Measurements from ENCODE around the gene ADAMTS6. TPM values are rescaled to one million over a fixed set of nuclear protein-coding genes. Genes with fewer than 3 reads are reported as not detected.

The ADAMTS6 gene
- total RNA-seq, 1 experiment from 2014 or later, result 0.23 TPM

- TF ChIP-seq CTCF (IDR thresholded peaks at IDR 0.05; ENCODE audit: insufficient read depth in 1 of 2, low read depth in 1 of 2, low read length in 1 of 2, severe bottlenecking in 1 of 2, unreplicated experiment in 1 of 2), result no peak
- CTCF ChIA-PET, result no interaction called here
- no peak for DNase-seq
- no peaks in the 10 kb centered on the region for H3K4me1 ChIP-seq
- intact Hi-C loops (cut with micrococcal nuclease; ENCODE audit: unreplicated experiment), result no loop called here
- Mint-ChIP-seq H3K4me3 (ENCODE audit: unreplicated experiment) (no peak overlapping the region), H3K36me3 (ENCODE audit: insufficient read depth, unreplicated experiment) (no peaks in the 10 kb centered on the region), H3K4me1 (ENCODE audit: low read depth, unreplicated experiment) (no peaks in the 10 kb centered on the region), H3K27ac (ENCODE audit: unreplicated experiment) (no peak overlapping the region), H3K27me3 (ENCODE audit: insufficient read depth, unreplicated experiment) (peaks cover 8% of the 10 kb centered on the region), H3K9me3 (ENCODE audit: unreplicated experiment) (no peaks in the 10 kb centered on the region)
- POLR2A ChIA-PET, result no interaction called here
- H3K4me3 ChIP-seq (ENCODE audit: low read depth, low read length), result no peak overlapping the region
- H3K9me3 ChIP-seq, result no peaks in the 10 kb centered on the region
- no peaks in the 10 kb centered on the region for H3K27me3 ChIP-seq (replicated peaks; ENCODE audit: control insufficient read depth, insufficient read depth, low read length)
- BruUV-seq (replicated peaks), result no TSS peak
- H3K36me3 ChIP-seq (ENCODE audit: control insufficient read depth, insufficient read depth, low read length), result no peaks in the 10 kb centered on the region
Observed at GRCh38 chr5:65462139-65462705, 19.5 kb downstream of the ADAMTS6 start.

- Mint-ChIP-seq H3K4me1 (ENCODE audit: low read depth, unreplicated experiment) (no peaks in the 10 kb centered on the region), H3K36me3 (ENCODE audit: insufficient read depth, unreplicated experiment) (no peaks in the 10 kb centered on the region), H3K4me3 (ENCODE audit: unreplicated experiment) (no peak overlapping the region), H3K27ac (ENCODE audit: unreplicated experiment) (no peak overlapping the region), H3K9me3 (ENCODE audit: unreplicated experiment) (no peaks in the 10 kb centered on the region), H3K27me3 (ENCODE audit: insufficient read depth, unreplicated experiment) (peaks cover 8% of the 10 kb centered on the region)
- ChIA-PET CTCF (no interaction called here), POLR2A (no interaction called here)
- no peak for TF ChIP-seq CTCF (IDR thresholded peaks at IDR 0.05; ENCODE audit: insufficient read depth in 1 of 2, low read depth in 1 of 2, low read length in 1 of 2, severe bottlenecking in 1 of 2, unreplicated experiment in 1 of 2)
- H3K27me3 ChIP-seq (replicated peaks; ENCODE audit: control insufficient read depth, insufficient read depth, low read length), result no peaks in the 10 kb centered on the region
- no peaks in the 10 kb centered on the region for H3K4me1 ChIP-seq
- H3K36me3 ChIP-seq (ENCODE audit: control insufficient read depth, insufficient read depth, low read length), result no peaks in the 10 kb centered on the region
- intact Hi-C loops (cut with micrococcal nuclease; ENCODE audit: unreplicated experiment), result no loop called here
- H3K9me3 ChIP-seq, result no peaks in the 10 kb centered on the region
- no TSS peak for BruUV-seq (replicated peaks)
- no peak overlapping the region for H3K4me3 ChIP-seq (ENCODE audit: low read depth, low read length)
- DNase-seq, result no peak
Observed at GRCh38 chr5:65461490-65461889, 20.2 kb downstream of the ADAMTS6 start.

- H3K36me3 ChIP-seq (ENCODE audit: control insufficient read depth, insufficient read depth, low read length), result no peaks in the 10 kb centered on the region
- Mint-ChIP-seq H3K27ac (ENCODE audit: unreplicated experiment) (no peak overlapping the region), H3K4me1 (ENCODE audit: low read depth, unreplicated experiment) (no peaks in the 10 kb centered on the region), H3K9me3 (ENCODE audit: unreplicated experiment) (no peaks in the 10 kb centered on the region), H3K36me3 (ENCODE audit: insufficient read depth, unreplicated experiment) (no peaks in the 10 kb centered on the region), H3K27me3 (ENCODE audit: insufficient read depth, unreplicated experiment) (peaks cover 8% of the 10 kb centered on the region), H3K4me3 (ENCODE audit: unreplicated experiment) (no peak overlapping the region)
- no peak for TF ChIP-seq CTCF (IDR thresholded peaks at IDR 0.05; ENCODE audit: insufficient read depth in 1 of 2, low read depth in 1 of 2, low read length in 1 of 2, severe bottlenecking in 1 of 2, unreplicated experiment in 1 of 2)
- H3K4me1 ChIP-seq, result no peaks in the 10 kb centered on the region
- POLR2A ChIA-PET, result no interaction called here
- intact Hi-C loops (cut with micrococcal nuclease; ENCODE audit: unreplicated experiment), result no loop called here
- no peak overlapping the region for H3K4me3 ChIP-seq (ENCODE audit: low read depth, low read length)
- no peaks in the 10 kb centered on the region for H3K27me3 ChIP-seq (replicated peaks; ENCODE audit: control insufficient read depth, insufficient read depth, low read length)
- BruUV-seq (replicated peaks), result no TSS peak
- H3K9me3 ChIP-seq, result no peaks in the 10 kb centered on the region
- DNase-seq, result no peak
- CTCF ChIA-PET, result no interaction called here
Observed at GRCh38 chr5:65459995-65460394, 21.7 kb downstream of the ADAMTS6 start.
